Transverse colon (tissue), 4 donors: ENCODE results near the gene SYT10. TPM values are rescaled to one million over a fixed set of nuclear protein-coding genes. Genes with fewer than 3 reads are reported as not detected.
A peak's percentile ranks its signal among the peaks of the same experiment; 100 is the strongest.

Source experiments
- DNase-seq: peaks from one replicate; pipeline ENCODE4 v3.0.0-alpha.2; 2019
- H3K27ac ChIP-seq, 4 donors: fragments of 200-600 bp; sonication (generic); 2 replicates each; pipeline ENCODE4 v1.5.1; 2016 to 2018; ENCODE audit warnings: inconsistent platforms in 4 of 4
- H3K27me3 ChIP-seq: fragments of 200-600 bp; sonication (generic); 2 replicates; pipeline ENCODE4 v1.5.1; 2017; ENCODE audit warnings: inconsistent platforms
- H3K36me3 ChIP-seq, 4 donors: fragments of 200-600 bp; sonication (generic); 2 replicates each; pipeline ENCODE4 v1.5.1; 2017 to 2019; ENCODE audit warnings: inconsistent platforms in 4 of 4
- H3K4me1 ChIP-seq, 4 donors: fragments of 200-600 bp; sonication (generic); 2 replicates each; pipeline ENCODE4 v1.5.1; 2017 to 2020; ENCODE audit warnings: inconsistent platforms in 4 of 4
- H3K4me3 ChIP-seq, 4 donors: fragments of 200-600 bp; sonication (generic); 1 replicate in 1 of 4; 2 replicates in 3 of 4; pipeline versions ENCODE4 v1.5.1 to v1.6.1; 2017 to 2019; ENCODE audit warnings: inconsistent platforms in 4 of 4
- H3K9me3 ChIP-seq, 2 donors: fragments of 200-600 bp; sonication (generic); 2 replicates each; pipeline ENCODE4 v1.5.1; 2017 to 2019; ENCODE audit warnings: inconsistent platforms in 2 of 2
- EP300 ChIP-seq: sonication (generic); formaldehyde crosslinking; IDR thresholded peaks from one replicate; pipeline ENCODE4 v1.6.1; 2017; ENCODE audit warnings: antibody characterized with exemption, low read depth
- POLR2A ChIP-seq: fragments of 450-650 bp; IDR thresholded peaks from one replicate; pipeline ENCODE4 v1.6.1; 2016; ENCODE audit warnings: antibody characterized with exemption, mild to moderate bottlenecking, moderate library complexity
- POLR2AphosphoS5 ChIP-seq, 3 donors: sonication (generic); formaldehyde crosslinking; IDR thresholded peaks; one replicate each; pipeline ENCODE4 v1.6.1; 2016; ENCODE audit warnings: antibody characterized with exemption in 3 of 3
- WGBS, 2 donors: methylation state at CpG; one replicate each; pipeline ENCODE4 v1.1.5; 2018; ENCODE audit warnings: low coverage in 1 of 2; 5-methylcytosine and 5-hydroxymethylcytosine counted together
- in situ Hi-C, 4 donors: fragments of 200-750 bp; cut with MboI; loops; one replicate each; pipeline versions ENCODE4 v1.15.0 to v1.15.1; 2017; ENCODE audit warnings: low sequenced_read_pairs in 3 of 4, low pct_ligation_motif_present in 1 of 4, low pct_unique_long_range_greater_than_20kb in 1 of 4
- intact Hi-C: fragments of 100-400 bp; cut with DNase I; formaldehyde crosslinking; loops from one replicate; pipeline ENCODE4 v1.15.1; 2023; ENCODE audit warnings: low total_unique reads
- total RNA-seq, 4 donors: library from RNA; depleted of rRNA; stranded (reverse); fragments of >200 nt; gene quantifications; one replicate each; pipeline ENCODE4 v1.1.0, GENCODE V29; 2016
- TF ChIP-seq, protein P1 (sequence below), 5 experiments: fragments of 200-600 bp in 3 of 5; fragments of 450-650 bp in 2 of 5; sonication (generic) in 3 of 5; IDR thresholded peaks; 1 replicate in 2 of 5; 2 replicates in 3 of 5; pipeline ENCODE4 v1.5.1; 2016 to 2017; ENCODE audit warnings: antibody characterized with exemption in 5 of 5, inconsistent platforms in 3 of 5, mild to moderate bottlenecking in 2 of 5, moderate library complexity in 1 of 5

SYT10 gene
- total RNA-seq, 4 donors from 2014 or later: 0.48 to 1.6 (median 0.96) TPM; not detected in 1

DNA sequence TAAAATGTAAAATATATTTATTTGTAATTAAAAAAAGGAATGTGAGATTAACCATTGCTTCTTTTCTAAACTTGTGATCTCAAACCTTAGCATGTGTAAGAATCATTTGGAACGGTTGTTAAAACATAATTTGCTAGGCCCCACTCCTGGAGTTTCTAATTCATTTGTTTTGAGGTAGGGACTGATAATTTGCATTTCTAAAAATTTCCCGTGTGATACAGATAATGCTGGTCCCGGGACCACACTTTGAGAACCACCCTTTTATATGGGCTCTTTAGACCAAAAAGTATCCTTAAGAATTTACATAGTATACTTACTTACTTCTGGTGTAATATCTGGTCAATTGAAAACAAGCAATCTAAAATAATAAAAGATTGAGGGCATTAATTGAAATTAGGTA, 10.9 kb upstream of the SYT10 start:
- intact Hi-C loops (no loop called here), in situ Hi-C loops (no loop called here)
- Histone ChIP-seq H3K27ac (no peak overlapping the region), H3K4me3 (no peak overlapping the region), H3K9me3 (no peaks in the 10 kb centered on the region), H3K36me3 (no peaks in the 10 kb centered on the region), H3K4me1 (no peaks in the 10 kb centered on the region), H3K27me3 (no peaks in the 10 kb centered on the region)
- TF ChIP-seq EP300 (no peak), POLR2A (no peak), POLR2AphosphoS5 (IDR thresholded peaks at IDR 0.05) (no peak)
- DNase-seq: no peak
- 77 to 78% methylated on average over 2 to 3 of the region's 3 CpGs for WGBS, 2 donors

DNA sequence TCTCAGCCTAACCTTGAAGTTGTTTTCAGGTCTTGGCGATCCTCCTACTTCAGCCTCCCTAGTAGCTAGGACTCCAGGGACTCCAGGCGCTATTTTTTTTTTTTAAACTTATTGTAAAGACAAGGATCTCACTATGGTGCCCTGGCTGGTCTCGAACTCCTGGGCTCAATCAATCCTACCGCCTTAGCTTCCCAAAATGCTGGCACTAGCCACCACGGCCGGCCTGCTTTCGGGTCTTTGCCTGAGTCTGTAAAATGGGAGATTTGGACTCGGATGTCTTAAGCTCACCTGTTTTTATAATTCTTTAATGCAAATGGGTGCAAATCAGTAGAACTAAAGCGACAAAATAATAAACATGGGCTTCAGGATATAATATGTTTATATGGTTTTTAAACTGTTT, 858 bp upstream of the SYT10 start:
- 82 to 88% methylated on average over 2 to 9 of the region's 9 CpGs for WGBS, 2 donors
- TF ChIP-seq, protein P1, sequence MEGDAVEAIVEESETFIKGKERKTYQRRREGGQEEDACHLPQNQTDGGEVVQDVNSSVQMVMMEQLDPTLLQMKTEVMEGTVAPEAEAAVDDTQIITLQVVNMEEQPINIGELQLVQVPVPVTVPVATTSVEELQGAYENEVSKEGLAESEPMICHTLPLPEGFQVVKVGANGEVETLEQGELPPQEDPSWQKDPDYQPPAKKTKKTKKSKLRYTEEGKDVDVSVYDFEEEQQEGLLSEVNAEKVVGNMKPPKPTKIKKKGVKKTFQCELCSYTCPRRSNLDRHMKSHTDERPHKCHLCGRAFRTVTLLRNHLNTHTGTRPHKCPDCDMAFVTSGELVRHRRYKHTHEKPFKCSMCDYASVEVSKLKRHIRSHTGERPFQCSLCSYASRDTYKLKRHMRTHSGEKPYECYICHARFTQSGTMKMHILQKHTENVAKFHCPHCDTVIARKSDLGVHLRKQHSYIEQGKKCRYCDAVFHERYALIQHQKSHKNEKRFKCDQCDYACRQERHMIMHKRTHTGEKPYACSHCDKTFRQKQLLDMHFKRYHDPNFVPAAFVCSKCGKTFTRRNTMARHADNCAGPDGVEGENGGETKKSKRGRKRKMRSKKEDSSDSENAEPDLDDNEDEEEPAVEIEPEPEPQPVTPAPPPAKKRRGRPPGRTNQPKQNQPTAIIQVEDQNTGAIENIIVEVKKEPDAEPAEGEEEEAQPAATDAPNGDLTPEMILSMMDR (IDR thresholded peaks at IDR 0.05): no peak
- TF ChIP-seq POLR2A (no peak), POLR2AphosphoS5 (IDR thresholded peaks at IDR 0.05) (no peak), EP300 (no peak)
- DNase-seq: no peak
- Histone ChIP-seq H3K4me1 (peaks cover 0 to 8% (median 4%) of the 10 kb centered on the region in 4 donors), H3K4me3 (no peak overlapping the region), H3K9me3 (no peaks in the 10 kb centered on the region), H3K27ac (no peak overlapping the region), H3K27me3 (peaks cover 61% of the 10 kb centered on the region), H3K36me3 (no peaks in the 10 kb centered on the region)
- intact Hi-C loops (no loop called here), in situ Hi-C loops (no loop called here)

DNA sequence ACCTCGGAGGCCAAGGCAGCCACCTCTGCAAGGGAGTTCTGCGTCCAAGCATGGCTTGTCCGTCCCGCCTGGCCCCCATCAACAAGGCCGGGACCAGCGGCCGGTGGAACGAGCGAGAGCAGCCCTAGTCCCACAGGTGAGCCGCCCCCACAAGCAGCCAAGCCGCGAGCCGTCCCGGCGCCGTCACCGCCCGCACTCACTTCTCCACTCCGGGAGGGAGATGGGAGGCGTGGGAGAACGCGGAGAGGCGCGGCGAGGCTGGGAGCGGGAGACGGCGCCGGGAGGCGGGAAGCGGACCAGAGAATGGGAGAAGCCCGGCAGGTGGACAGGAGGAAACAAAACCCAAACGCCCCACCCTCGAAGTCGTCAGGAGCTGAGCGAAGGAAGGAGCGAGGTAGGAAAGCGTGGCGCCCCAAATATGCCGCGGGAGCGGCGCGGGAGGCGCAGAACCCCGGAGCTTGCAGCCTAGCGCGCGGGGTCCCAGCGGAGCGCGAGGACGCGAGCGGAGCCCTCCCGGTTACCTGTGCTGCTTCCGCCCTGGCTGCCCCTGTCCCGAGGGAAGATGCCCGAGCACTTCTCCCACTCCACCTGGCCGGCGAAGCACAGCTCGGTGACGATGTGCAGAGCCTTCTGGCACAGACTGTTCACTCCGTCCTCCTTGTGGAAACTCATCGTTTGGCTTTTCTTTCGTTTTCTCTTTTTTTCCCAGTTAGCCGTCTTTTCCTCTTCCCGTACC, 600 bp downstream of the SYT10 start:
- peak overlapping the region in 1 of 4 donors; percentile 17 for H3K27ac ChIP-seq
- H3K4me3 ChIP-seq: peak overlapping the region; percentile 25 to 59 (median 36)
- DNase-seq: no peak
- WGBS, 2 donors: 11% methylated on average over 65 of the region's 68 CpGs; no CpG with 5 or more reads in 1 of the 2 donors
- H3K27me3 ChIP-seq: peaks cover 61% of the 10 kb centered on the region
- intact Hi-C loops: loop anchor here (5.0 kb wide), 1 partner anchor 1792 kb away; no protein-coding TSS in a partner anchor
- peaks cover 0 to 8% (median 4%) of the 10 kb centered on the region in 4 donors for H3K4me1 ChIP-seq
- H3K9me3 ChIP-seq: no peaks in the 10 kb centered on the region
- in situ Hi-C loops: no loop called here
- no peaks in the 10 kb centered on the region for H3K36me3 ChIP-seq
- TF ChIP-seq POLR2AphosphoS5 (IDR thresholded peaks at IDR 0.05) (no peak), EP300 (no peak), POLR2A (no peak)
- TF ChIP-seq, protein P1 (IDR thresholded peaks at IDR 0.05): no peak

DNA sequence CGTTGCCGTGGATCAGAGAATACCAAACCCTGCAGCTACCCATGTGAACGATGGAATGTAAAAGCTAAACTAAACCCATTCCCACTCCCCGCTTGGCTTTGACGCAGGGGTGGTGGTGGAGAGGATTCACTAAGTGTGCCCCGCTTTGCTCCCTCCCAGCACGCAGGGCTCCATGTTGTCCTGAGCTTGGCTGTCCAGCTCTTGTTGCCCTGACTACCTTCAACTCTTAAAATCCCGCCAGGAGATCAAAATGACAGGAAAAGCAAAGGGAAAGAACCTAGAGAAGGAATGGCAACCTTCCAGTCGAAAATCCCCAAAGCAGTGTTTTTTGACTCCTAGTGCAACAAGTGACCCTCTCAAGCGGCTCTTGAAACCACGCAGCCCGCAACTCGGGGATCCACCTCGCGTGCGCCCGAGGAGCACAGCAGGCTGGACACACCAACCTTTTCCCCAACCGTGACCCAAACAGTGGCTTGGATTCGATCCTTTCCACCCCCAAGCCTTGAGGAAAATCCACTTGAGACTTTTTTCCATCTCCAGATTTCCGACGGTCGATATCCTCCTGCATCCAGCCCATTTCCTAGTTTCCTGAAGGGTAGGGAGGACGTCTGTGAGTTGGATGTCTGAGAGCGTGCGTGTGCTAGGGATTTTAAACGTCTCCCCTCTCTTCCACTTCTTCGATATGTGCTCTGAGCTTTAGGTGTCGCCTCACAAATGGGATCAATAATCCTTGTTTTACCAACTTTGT, 1.4 kb downstream of the SYT10 start:
- WGBS, 2 donors: 38% methylated on average over 28 of the region's 28 CpGs; no CpG with 5 or more reads in 1 of the 2 donors
- Histone ChIP-seq H3K4me1 (peaks cover 0 to 8% (median 4%) of the 10 kb centered on the region in 4 donors), H3K9me3 (no peaks in the 10 kb centered on the region), H3K4me3 (peak overlapping the region in 2 of 4 donors; percentile 38 to 59), H3K36me3 (no peaks in the 10 kb centered on the region), H3K27ac (no peak overlapping the region), H3K27me3 (peaks cover 61% of the 10 kb centered on the region)
- intact Hi-C loops: loop anchor here (5.0 kb wide), 1 partner anchor 1791 kb away; no protein-coding TSS in a partner anchor
- TF ChIP-seq POLR2A (no peak), POLR2AphosphoS5 (IDR thresholded peaks at IDR 0.05) (no peak), EP300 (no peak)
- TF ChIP-seq, protein P1 (IDR thresholded peaks at IDR 0.05): no peak
- DNase-seq: no peak
- in situ Hi-C loops: no loop called here
